B cell (primary cell): ENCODE data around the gene OR2F2. TPM values are rescaled to one million over a fixed set of nuclear protein-coding genes. Genes with fewer than 3 reads are reported as not detected.

Source experiments
- ATAC-seq: fragments of 200-7000 bp; cut with Tn5 transposase; one replicate; pipeline ENCODE4 v1.10.0; 2021; ENCODE audit warnings: low read depth, mild to moderate bottlenecking, moderate number of reproducible peaks, moderate library complexity
- CTCF ChIA-PET: fragments of 350-600 bp; sonication (Branson Sonifier 250); formaldehyde crosslinking; loops from one replicate; lab custom pipeline; 2021; ENCODE audit warnings: antibody characterized with exemption, inconsistent platforms; lab: Charles Lee
- POLR2A ChIA-PET: fragments of 350-600 bp; sonication (Branson Sonifier 250); formaldehyde crosslinking; loops from one replicate; lab custom pipeline; 2021; ENCODE audit warnings: antibody characterized with exemption; lab: Charles Lee
- DNase-seq: peaks from one replicate; pipeline ENCODE4 v3.0.0; 2013
- H2AFZ ChIP-seq: 2 replicates; pipeline ENCODE4 v1.6.1; 2012; ENCODE audit warnings: mild to moderate bottlenecking, low read depth, low read length; ENCODE audit not compliant: insufficient read depth, poor library complexity, severe bottlenecking
- H3K27ac ChIP-seq, 2 donors: 1 replicate in 1 of 2; 2 replicates in 1 of 2; pipeline ENCODE4 v1.5.1; 2012 to 2013; ENCODE audit warnings: low read length in 2 of 2, mild to moderate bottlenecking in 2 of 2, moderate library complexity in 1 of 2
- H3K27me3 ChIP-seq, 4 experiments: fragments of 200-600 bp in 1 of 4; sonication (generic) in 1 of 4; replicated peaks in 1 of 4; 1 replicate in 2 of 4; 2 replicates in 2 of 4; pipeline versions ENCODE4 v1.6.1 to v1.7.0; 2013 to 2016; ENCODE audit warnings: low read length in 3 of 4, mild to moderate bottlenecking in 2 of 4, mixed read lengths in 1 of 4, moderate library complexity in 1 of 4; ENCODE audit not compliant: insufficient read depth in 4 of 4, control insufficient read depth in 3 of 4; ENCODE audit errors: control extremely low read depth in 1 of 4
- H3K36me3 ChIP-seq, 2 experiments: replicated peaks in 1 of 2; 1 replicate in 1 of 2; 2 replicates in 1 of 2; pipeline versions ENCODE4 v1.6.1 to v1.7.1; 2013; ENCODE audit warnings: low read length in 1 of 2; ENCODE audit not compliant: insufficient read depth in 2 of 2, control insufficient read depth in 1 of 2; ENCODE audit errors: control extremely low read depth in 1 of 2, extremely low read depth in 1 of 2
- H3K4me1 ChIP-seq, 2 donors: fragments of 200-600 bp in 1 of 2; sonication (generic) in 1 of 2; 1 replicate in 1 of 2; 2 replicates in 1 of 2; pipeline versions ENCODE4 v1.5.1 to v1.6.1; 2013 to 2017; ENCODE audit warnings: low read length in 2 of 2; ENCODE audit not compliant: control insufficient read depth in 2 of 2, insufficient read depth in 2 of 2
- H3K4me2 ChIP-seq: replicated peaks from 2 replicates; pipeline ENCODE3; 2012; ENCODE audit warnings: mild to moderate bottlenecking, low read depth, low read length; ENCODE audit not compliant: poor library complexity, severe bottlenecking
- H3K4me3 ChIP-seq, 5 experiments: fragments of 200-600 bp in 1 of 5; sonication (generic) in 1 of 5; 1 replicate in 3 of 5; 2 replicates in 2 of 5; pipeline versions ENCODE4 v1.5.1 to v1.7.0; 2011 to 2016; ENCODE audit warnings: low read length in 4 of 5, mild to moderate bottlenecking in 4 of 5, low read depth in 2 of 5, control low read depth in 1 of 5, moderate library complexity in 1 of 5; ENCODE audit not compliant: insufficient read depth in 1 of 5; ENCODE audit errors: control extremely low read depth in 1 of 5, extremely low read depth in 1 of 5
- H3K79me2 ChIP-seq: fragments of 200-600 bp; sonication (generic); one replicate; pipeline ENCODE4 v1.6.0; 2016; ENCODE audit warnings: low read length; ENCODE audit not compliant: control insufficient read depth, insufficient read depth
- H3K9ac ChIP-seq: fragments of 200-600 bp; sonication (generic); 2 replicates; pipeline ENCODE4 v1.6.1; 2017; ENCODE audit warnings: mild to moderate bottlenecking, low read length, moderate library complexity
- H3K9me3 ChIP-seq, 3 donors: one replicate each; pipeline versions ENCODE4 v1.6.1 to v1.7.1; 2013; ENCODE audit warnings: low read length in 2 of 3; ENCODE audit not compliant: control insufficient read depth in 2 of 3, insufficient read depth in 1 of 3; ENCODE audit errors: control extremely low read depth in 1 of 3
- H4K20me1 ChIP-seq: 2 replicates; pipeline ENCODE4 v1.6.0; 2012; ENCODE audit warnings: mild to moderate bottlenecking, low read length; ENCODE audit not compliant: insufficient read depth, control insufficient read depth, poor library complexity, severe bottlenecking
- H3K27ac Mint-ChIP-seq: one replicate; pipeline ENCODE4 v1.8.0; 2021; ENCODE audit warnings: mixed read lengths
- H3K27me3 Mint-ChIP-seq: one replicate; pipeline ENCODE4 v1.8.0; 2021; ENCODE audit warnings: mixed read lengths
- H3K4me1 Mint-ChIP-seq: one replicate; pipeline ENCODE4 v1.8.0; 2021; ENCODE audit warnings: mixed read lengths
- H3K4me3 Mint-ChIP-seq: one replicate; pipeline ENCODE4 v1.8.0; 2021; ENCODE audit warnings: mixed read lengths
- H3K9me3 Mint-ChIP-seq: one replicate; pipeline ENCODE4 v1.8.0; 2022; ENCODE audit warnings: mixed read lengths; ENCODE audit not compliant: insufficient read depth
- EZH2 ChIP-seq: IDR thresholded peaks from 2 replicates; pipeline ENCODE4 v1.6.1; 2012; ENCODE audit warnings: borderline replicate concordance, low read depth, mild to moderate bottlenecking, moderate library complexity, low read length; ENCODE audit not compliant: insufficient read depth, poor library complexity, severe bottlenecking
- WGBS: methylation state at CpG from one replicate; pipeline ENCODE4 v1.1.5; 2013; ENCODE audit warnings: missing lambda C conversion rate; ENCODE audit not compliant: insufficient coverage; 5-methylcytosine and 5-hydroxymethylcytosine counted together
- intact Hi-C: fragments of 100-400 bp; cut with micrococcal nuclease; formaldehyde crosslinking; loops from one replicate; pipeline ENCODE4 v1.10.0; 2022
- polyA plus RNA-seq: library from polyadenylated mRNA; depleted of rRNA; stranded (reverse); fragments of >200 nt; gene quantifications from 2 replicates; pipeline ENCODE4 v1.2.3, GENCODE V29; 2012
- total RNA-seq, 2 donors: library from RNA; stranded (reverse); fragments of 120-200 nt in 1 of 2; gene quantifications; 1 replicate in 1 of 2; 2 replicates in 1 of 2; pipeline versions ENCODE4 v1.2.3 to v1.2.4, GENCODE V29; 2013 to 2022
- TF ChIP-seq, protein P1 (sequence below): fragments of 200-600 bp; IDR thresholded peaks from one replicate; pipeline ENCODE4 v1.8.0; 2022; ENCODE audit warnings: antibody characterized with exemption, mild to moderate bottlenecking

The OR2F2 gene
- total and polyA plus RNA-seq, 2 donors (not counting 1 experiment from before 2014, with no cell fraction given): not detected

DNA sequence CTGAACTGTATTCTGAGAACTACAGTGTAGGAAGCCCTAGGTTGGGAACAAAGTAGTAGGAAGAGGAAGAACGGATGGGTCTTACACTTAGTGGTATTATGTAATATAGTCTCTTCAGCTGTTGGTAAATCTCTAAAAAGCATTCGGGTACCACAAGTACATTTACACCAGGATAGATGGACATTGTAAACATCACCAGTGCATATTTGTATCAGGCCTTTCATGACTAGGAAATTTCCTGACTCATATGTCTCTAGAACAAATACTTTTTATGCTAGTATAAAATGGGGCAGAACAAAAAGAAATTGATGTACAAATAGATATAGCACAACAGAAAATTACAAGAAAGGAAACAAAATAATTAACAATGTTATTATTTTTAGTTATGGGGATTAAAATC lies 43.6 kb downstream of the OR2F2 start:
- H3K4me3 ChIP-seq: no peak overlapping the region
- H3K79me2 ChIP-seq: no peaks in the 10 kb centered on the region
- intact Hi-C loops: no loop called here
- ATAC-seq (no peak), DNase-seq (no peak)
- ChIA-PET POLR2A (no interaction called here), CTCF (no interaction called here)
- WGBS: no CpG with 5 or more reads among the region's 2 CpGs
- H4K20me1 ChIP-seq: no peaks in the 10 kb centered on the region
- no peak overlapping the region for H2AFZ ChIP-seq
- H3K4me2 ChIP-seq: no peak overlapping the region
- H3K9ac ChIP-seq: no peak overlapping the region
- H3K9me3 ChIP-seq: peaks cover 0 to 3% (median 0%) of the 10 kb centered on the region in 3 donors
- TF ChIP-seq EZH2: no peak
- TF ChIP-seq, protein P1, sequence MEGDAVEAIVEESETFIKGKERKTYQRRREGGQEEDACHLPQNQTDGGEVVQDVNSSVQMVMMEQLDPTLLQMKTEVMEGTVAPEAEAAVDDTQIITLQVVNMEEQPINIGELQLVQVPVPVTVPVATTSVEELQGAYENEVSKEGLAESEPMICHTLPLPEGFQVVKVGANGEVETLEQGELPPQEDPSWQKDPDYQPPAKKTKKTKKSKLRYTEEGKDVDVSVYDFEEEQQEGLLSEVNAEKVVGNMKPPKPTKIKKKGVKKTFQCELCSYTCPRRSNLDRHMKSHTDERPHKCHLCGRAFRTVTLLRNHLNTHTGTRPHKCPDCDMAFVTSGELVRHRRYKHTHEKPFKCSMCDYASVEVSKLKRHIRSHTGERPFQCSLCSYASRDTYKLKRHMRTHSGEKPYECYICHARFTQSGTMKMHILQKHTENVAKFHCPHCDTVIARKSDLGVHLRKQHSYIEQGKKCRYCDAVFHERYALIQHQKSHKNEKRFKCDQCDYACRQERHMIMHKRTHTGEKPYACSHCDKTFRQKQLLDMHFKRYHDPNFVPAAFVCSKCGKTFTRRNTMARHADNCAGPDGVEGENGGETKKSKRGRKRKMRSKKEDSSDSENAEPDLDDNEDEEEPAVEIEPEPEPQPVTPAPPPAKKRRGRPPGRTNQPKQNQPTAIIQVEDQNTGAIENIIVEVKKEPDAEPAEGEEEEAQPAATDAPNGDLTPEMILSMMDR: no peak
- H3K27ac Mint-ChIP-seq: no peak overlapping the region
- H3K9me3 Mint-ChIP-seq: no peaks in the 10 kb centered on the region
- H3K36me3 ChIP-seq: no peaks in the 10 kb centered on the region
- peaks cover 0 to 6% (median 0%) of the 10 kb centered on the region in 4 experiments for H3K27me3 ChIP-seq
- no peaks in the 10 kb centered on the region for H3K4me1 Mint-ChIP-seq
- H3K27me3 Mint-ChIP-seq: no peaks in the 10 kb centered on the region
- no peaks in the 10 kb centered on the region for H3K4me1 ChIP-seq
- no peak overlapping the region for H3K27ac ChIP-seq
- H3K4me3 Mint-ChIP-seq: no peak overlapping the region

DNA sequence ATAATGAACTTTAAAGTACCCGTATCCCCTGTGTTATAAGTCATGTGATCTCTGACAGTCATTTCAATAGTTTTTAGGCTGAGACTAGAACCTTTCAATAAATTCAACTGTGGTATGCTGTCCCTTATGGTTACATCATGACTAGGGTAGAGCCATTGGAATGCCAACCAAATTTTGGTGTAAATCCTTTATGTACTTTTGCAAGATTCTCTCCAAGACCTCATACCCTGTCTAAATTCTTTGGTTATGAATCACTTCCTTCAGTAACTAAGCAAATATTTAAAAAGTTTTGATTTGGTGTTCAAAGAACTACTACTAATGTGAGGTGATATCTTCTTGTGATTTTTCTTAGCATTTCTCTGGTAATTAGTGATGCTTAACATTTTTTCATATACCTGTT lies 44.3 kb downstream of the OR2F2 start:
- POLR2A ChIA-PET: no interaction called here
- Mint-ChIP-seq H3K4me1 (no peaks in the 10 kb centered on the region), H3K9me3 (peaks cover 2% of the 10 kb centered on the region), H3K4me3 (no peak overlapping the region), H3K27ac (no peak overlapping the region), H3K27me3 (peaks cover 2% of the 10 kb centered on the region)
- Histone ChIP-seq H3K4me3 (no peak overlapping the region), H3K27ac (no peak overlapping the region), H3K9me3 (peaks cover 0 to 3% (median 0%) of the 10 kb centered on the region in 3 donors), H3K4me1 (no peaks in the 10 kb centered on the region), H3K9ac (no peak overlapping the region), H4K20me1 (no peaks in the 10 kb centered on the region), H3K36me3 (no peaks in the 10 kb centered on the region), H3K79me2 (no peaks in the 10 kb centered on the region), H2AFZ (no peak overlapping the region), H3K27me3 (peaks cover 0 to 6% (median 0%) of the 10 kb centered on the region in 4 experiments), H3K4me2 (no peak overlapping the region)
- WGBS: no CpG with 5 or more reads among the region's 1 CpG
- no peak for ATAC-seq
- intact Hi-C loops: no loop called here
- CTCF ChIA-PET: no interaction called here
- TF ChIP-seq, protein P1: no peak
- no peak for TF ChIP-seq EZH2
- no peak for DNase-seq
